Lung (tissue), 12 donors: ENCODE results near the gene LAMB4. TPM values are rescaled to one million over a fixed set of nuclear protein-coding genes. Genes with fewer than 3 reads are reported as not detected.
"Not testable (repeated sequence)": the region's sequence is repeated elsewhere in the genome, so short reads cannot be mapped to it uniquely, and the experiment has no call there.

Experiments used
- ATAC-seq: fragments of 200-7000 bp; cut with Tn5 transposase; one replicate; pipeline ENCODE4 v1.9.1; 2020; ENCODE audit warnings: moderate number of reproducible peaks; ENCODE audit not compliant: insufficient read depth, low FRiP score
- DNase-seq, 3 donors: peaks; one replicate each; pipeline ENCODE4 v3.0.0-alpha.2; 2013 to 2017
- H3K27ac ChIP-seq, 2 donors: one replicate each; pipeline ENCODE4 v1.5.1; 2013; ENCODE audit warnings: mild to moderate bottlenecking in 2 of 2, moderate library complexity in 2 of 2, control low read depth in 1 of 2, inconsistent platforms in 1 of 2, low read depth in 1 of 2, low read length in 1 of 2
- H3K27me3 ChIP-seq, 3 donors: one replicate each; pipeline ENCODE4 v1.5.1; 2013; ENCODE audit warnings: low read length in 2 of 3; ENCODE audit not compliant: control insufficient read depth in 3 of 3, insufficient read depth in 3 of 3
- H3K36me3 ChIP-seq, 4 donors: one replicate each; pipeline ENCODE4 v1.5.1; 2013; ENCODE audit warnings: low read length in 4 of 4, mild to moderate bottlenecking in 1 of 4, moderate library complexity in 1 of 4; ENCODE audit not compliant: control insufficient read depth in 4 of 4, insufficient read depth in 4 of 4
- H3K4me1 ChIP-seq, 5 donors: one replicate each; pipeline ENCODE4 v1.5.1; 2013; ENCODE audit warnings: low read length in 5 of 5, mild to moderate bottlenecking in 2 of 5, moderate library complexity in 1 of 5; ENCODE audit not compliant: control insufficient read depth in 5 of 5, insufficient read depth in 5 of 5
- H3K4me3 ChIP-seq: one replicate; pipeline ENCODE4 v1.5.1; 2013; ENCODE audit warnings: mild to moderate bottlenecking, control low read depth, moderate library complexity
- H3K9ac ChIP-seq, 2 donors: one replicate each; pipeline ENCODE4 v1.5.1; 2013; ENCODE audit warnings: low read length in 2 of 2, control low read depth in 1 of 2; ENCODE audit not compliant: insufficient read depth in 1 of 2
- H3K9me3 ChIP-seq, 4 donors: one replicate each; pipeline ENCODE4 v1.5.1; 2013; ENCODE audit warnings: low read length in 3 of 4, mild to moderate bottlenecking in 1 of 4, moderate library complexity in 1 of 4; ENCODE audit not compliant: control insufficient read depth in 4 of 4, insufficient read depth in 3 of 4
- WGBS, 2 donors: extraction: QIAGEN DNeasy Blood & Tissue Kit; methylation state at CpG; one replicate each; pipeline ENCODE4 v1.1.7; 2013; 5-methylcytosine and 5-hydroxymethylcytosine counted together
- polyA plus RNA-seq, 2 donors: library from polyadenylated mRNA; stranded (reverse); fragments of 200-250 nt; gene quantifications; one replicate each; pipeline ENCODE4 v1.2.1, GENCODE V29; 2013
- total RNA-seq, 2 donors: library from RNA; depleted of rRNA in 1 of 2; stranded (reverse); fragments of >200 nt in 1 of 2; gene quantifications; one replicate each; pipeline ENCODE4 v1.2.1, GENCODE V29; 2014 to 2021
- TF ChIP-seq, protein P1 (sequence below): IDR thresholded peaks from 2 replicates; pipeline ENCODE4 v1.5.1; 2012; ENCODE audit warnings: mild to moderate bottlenecking; ENCODE audit errors: control extremely low read depth, extremely low read depth
- donor health status: control.
- donor health status: control.
- donor health status: Bipolar disorder and iron deficiency.
- donor health status: healthy.
- donor health status: DM: yes; HTN: yes; CAD: no.

Gene LAMB4
- total and polyA plus RNA-seq, 4 donors = 0.06 to 0.63 (median 0.28) TPM

- no peak overlapping the region for H3K27ac ChIP-seq
- TF ChIP-seq, protein P1, sequence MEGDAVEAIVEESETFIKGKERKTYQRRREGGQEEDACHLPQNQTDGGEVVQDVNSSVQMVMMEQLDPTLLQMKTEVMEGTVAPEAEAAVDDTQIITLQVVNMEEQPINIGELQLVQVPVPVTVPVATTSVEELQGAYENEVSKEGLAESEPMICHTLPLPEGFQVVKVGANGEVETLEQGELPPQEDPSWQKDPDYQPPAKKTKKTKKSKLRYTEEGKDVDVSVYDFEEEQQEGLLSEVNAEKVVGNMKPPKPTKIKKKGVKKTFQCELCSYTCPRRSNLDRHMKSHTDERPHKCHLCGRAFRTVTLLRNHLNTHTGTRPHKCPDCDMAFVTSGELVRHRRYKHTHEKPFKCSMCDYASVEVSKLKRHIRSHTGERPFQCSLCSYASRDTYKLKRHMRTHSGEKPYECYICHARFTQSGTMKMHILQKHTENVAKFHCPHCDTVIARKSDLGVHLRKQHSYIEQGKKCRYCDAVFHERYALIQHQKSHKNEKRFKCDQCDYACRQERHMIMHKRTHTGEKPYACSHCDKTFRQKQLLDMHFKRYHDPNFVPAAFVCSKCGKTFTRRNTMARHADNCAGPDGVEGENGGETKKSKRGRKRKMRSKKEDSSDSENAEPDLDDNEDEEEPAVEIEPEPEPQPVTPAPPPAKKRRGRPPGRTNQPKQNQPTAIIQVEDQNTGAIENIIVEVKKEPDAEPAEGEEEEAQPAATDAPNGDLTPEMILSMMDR = no peak
- no peaks in the 10 kb centered on the region for H3K27me3 ChIP-seq
- no peak for DNase-seq
- no peak for ATAC-seq
- no peak overlapping the region for H3K4me3 ChIP-seq
- no peak overlapping the region for H3K9ac ChIP-seq
- 64 to 85% methylated on average over 1 of the region's 1 CpG for WGBS, 2 donors
- no peaks in the 10 kb centered on the region for H3K9me3 ChIP-seq
- no peaks in the 10 kb centered on the region for H3K4me1 ChIP-seq
- no peaks in the 10 kb centered on the region for H3K36me3 ChIP-seq
These were observed 92.4 kb downstream of the LAMB4 start for GRCh38 chr7:108037741-108038140.

GRCh38 chr7:108037140-108037539, 93.0 kb downstream of the LAMB4 start:
- no peak overlapping the region for H3K9ac ChIP-seq
- no peaks in the 10 kb centered on the region for H3K36me3 ChIP-seq
- H3K4me3 ChIP-seq = no peak overlapping the region
- H3K9me3 ChIP-seq = no peaks in the 10 kb centered on the region
- no peak for ATAC-seq
- 79 to 82% methylated on average over 3 of the region's 3 CpGs for WGBS, 2 donors
- H3K27ac ChIP-seq = no peak overlapping the region
- no peak for DNase-seq
- TF ChIP-seq, protein P1 = no peak
- H3K4me1 ChIP-seq = no peaks in the 10 kb centered on the region
- no peaks in the 10 kb centered on the region for H3K27me3 ChIP-seq

GRCh38 chr7:108034586-108034985, 95.6 kb downstream of the LAMB4 start:
- H3K27ac ChIP-seq = no peak overlapping the region
- WGBS, 2 donors = 77 to 90% methylated on average over 2 of the region's 2 CpGs
- no peaks in the 10 kb centered on the region for H3K9me3 ChIP-seq
- no peak overlapping the region for H3K4me3 ChIP-seq
- DNase-seq (no peak), ATAC-seq (no peak)
- TF ChIP-seq, protein P1 = no peak
- H3K4me1 ChIP-seq = no peaks in the 10 kb centered on the region
- no peaks in the 10 kb centered on the region for H3K36me3 ChIP-seq
- no peak overlapping the region for H3K9ac ChIP-seq
- no peaks in the 10 kb centered on the region for H3K27me3 ChIP-seq

- Histone ChIP-seq H3K9ac (no peak overlapping the region), H3K27ac (no peak overlapping the region), H3K27me3 (no peaks in the 10 kb centered on the region), H3K4me1 (no peaks in the 10 kb centered on the region), H3K9me3 (no peaks in the 10 kb centered on the region), H3K4me3 (no peak overlapping the region), H3K36me3 (no peaks in the 10 kb centered on the region)
- ATAC-seq (no peak), DNase-seq (no peak)
- WGBS, 2 donors = 91 to 93% methylated on average over 5 of the region's 5 CpGs
- TF ChIP-seq, protein P1 = no peak
These were observed 96.2 kb downstream of the LAMB4 start for GRCh38 chr7:108033776-108034497.

GRCh38 chr7:108033309-108033708, 96.9 kb downstream of the LAMB4 start:
- H3K4me1 ChIP-seq, H3K9ac ChIP-seq, H3K36me3 ChIP-seq, H3K4me3 ChIP-seq, H3K9me3 ChIP-seq, ATAC-seq, H3K27ac ChIP-seq, H3K27me3 ChIP-seq, DNase-seq: not testable (repeated sequence)
- 87 to 90% methylated on average over 8 of the region's 8 CpGs for WGBS, 2 donors
